HG03520 (cell line): Measurements from ENCODE around the gene OR10A5.
"Not testable (repeated sequence)": the region's sequence is repeated elsewhere in the genome, so short reads cannot be mapped to it uniquely, and the experiment has no call there.

Experiments used
- ATAC-seq: cut with Tn5 transposase; IDR thresholded peaks from one replicate; pipeline ENCODE4 v1.9.1; 2021; ENCODE audit warnings: mild to moderate bottlenecking, moderate library complexity; ENCODE audit not compliant: unreplicated experiment

The OR10A5 gene

GRCh38 chr11:6875761-6876160 is 30.3 kb downstream of the OR10A5 start:
- ATAC-seq: no peak

GRCh38 chr11:6876325-6876724 is 30.8 kb downstream of the OR10A5 start, which contains the start of gene OR10A4:
Gene OR10A4 (plus strand): TSS chr11:6876625. CDS start chr11:6876648, 23 bp downstream.
- no peak for ATAC-seq

DNA sequence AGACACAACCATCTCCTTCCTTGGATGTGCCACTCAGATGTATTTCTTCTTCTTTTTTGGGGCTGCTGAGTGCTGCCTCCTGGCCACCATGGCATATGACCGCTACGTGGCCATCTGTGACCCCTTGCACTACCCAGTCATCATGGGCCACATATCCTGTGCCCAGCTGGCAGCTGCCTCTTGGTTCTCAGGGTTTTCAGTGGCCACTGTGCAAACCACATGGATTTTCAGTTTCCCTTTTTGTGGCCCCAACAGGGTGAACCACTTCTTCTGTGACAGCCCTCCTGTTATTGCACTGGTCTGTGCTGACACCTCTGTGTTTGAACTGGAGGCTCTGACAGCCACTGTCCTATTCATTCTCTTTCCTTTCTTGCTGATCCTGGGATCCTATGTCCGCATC is 31.4 kb downstream of the OR10A5 start:
- ATAC-seq: no peak

DNA sequence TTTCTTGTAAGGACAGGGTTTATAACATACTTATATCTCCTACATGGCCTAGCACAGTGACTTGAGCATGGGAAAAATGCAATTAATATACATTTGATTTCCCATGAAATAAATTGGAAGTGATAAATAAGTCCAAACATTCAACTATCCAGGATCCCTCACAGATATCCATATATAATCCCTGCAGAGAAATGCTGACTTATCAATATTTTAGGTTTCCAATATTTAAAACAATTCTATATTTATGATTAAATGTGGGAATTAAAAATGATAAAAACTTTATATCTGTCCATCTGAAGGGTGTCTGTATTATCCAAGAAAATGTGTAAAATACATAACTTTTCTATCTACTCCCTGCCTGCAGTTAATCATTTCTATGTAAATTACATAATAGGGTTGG is 37.3 kb downstream of the OR10A5 start:
- ATAC-seq: no peak

DNA sequence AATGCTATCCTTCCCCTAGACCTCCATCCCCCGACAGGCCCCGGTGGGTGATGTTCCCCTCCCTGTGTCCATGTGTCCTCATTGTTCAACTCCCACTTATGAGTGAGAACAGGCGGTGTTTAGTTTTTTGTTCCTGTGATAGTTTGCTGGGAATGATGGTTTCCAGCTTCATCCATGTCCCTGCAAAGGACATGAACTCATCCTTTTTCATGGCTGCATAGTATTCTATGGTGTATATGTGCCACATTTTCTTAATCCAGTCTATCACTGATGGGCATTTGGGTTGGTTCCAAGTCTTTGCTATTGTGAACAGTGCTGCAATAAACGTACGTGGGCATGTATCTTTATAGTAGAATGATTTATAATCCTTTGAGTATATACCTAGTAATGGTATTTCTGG is 42.2 kb downstream of the OR10A5 start:
- not testable (repeated sequence) for ATAC-seq

DNA sequence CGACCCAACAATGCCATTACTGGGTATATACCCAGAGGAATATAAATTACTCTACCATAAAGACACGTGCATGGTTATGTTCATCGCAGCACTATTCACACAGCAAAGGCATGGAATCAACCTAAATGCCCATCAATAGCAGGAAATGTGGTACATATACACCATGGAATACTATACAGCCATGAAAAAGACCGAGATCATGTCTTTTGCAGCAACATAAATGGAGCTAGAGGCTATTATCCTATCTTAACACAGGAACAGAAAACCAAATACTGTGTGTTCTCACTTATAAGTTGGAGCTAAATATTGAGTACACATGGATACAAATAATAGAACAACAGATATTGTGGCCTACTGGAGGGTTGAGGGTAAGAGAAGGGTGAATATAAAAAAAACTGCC is 43.3 kb downstream of the OR10A5 start:
- ATAC-seq: no peak

DNA sequence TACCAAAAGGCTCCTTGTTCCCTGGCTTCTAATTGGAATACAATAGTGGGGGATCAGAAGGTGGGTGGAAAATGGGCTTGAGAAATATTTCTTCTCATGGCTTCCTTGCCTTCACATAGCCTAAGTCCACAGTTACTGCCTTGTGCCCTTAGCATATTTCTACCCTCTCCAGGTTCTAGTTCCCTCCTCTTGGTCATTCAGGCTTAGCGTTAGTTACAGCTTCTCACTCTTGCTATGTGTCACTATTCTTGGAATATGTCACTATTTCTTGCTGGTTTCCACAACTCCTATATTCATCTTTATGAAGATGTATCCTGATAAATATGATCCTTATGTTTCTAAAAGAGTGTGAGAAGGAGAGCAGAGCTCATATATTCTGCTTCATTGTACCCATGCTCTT is 44.4 kb downstream of the OR10A5 start:
- no peak for ATAC-seq

- ATAC-seq: no peak
Observed at GRCh38 chr11:6892400-6892799, 46.9 kb downstream of the OR10A5 start, which contains the start of gene OR2D2. Gene OR2D2 (minus strand): TSS chr11:6892500. CDS start chr11:6892500, 0 bp downstream.

DNA sequence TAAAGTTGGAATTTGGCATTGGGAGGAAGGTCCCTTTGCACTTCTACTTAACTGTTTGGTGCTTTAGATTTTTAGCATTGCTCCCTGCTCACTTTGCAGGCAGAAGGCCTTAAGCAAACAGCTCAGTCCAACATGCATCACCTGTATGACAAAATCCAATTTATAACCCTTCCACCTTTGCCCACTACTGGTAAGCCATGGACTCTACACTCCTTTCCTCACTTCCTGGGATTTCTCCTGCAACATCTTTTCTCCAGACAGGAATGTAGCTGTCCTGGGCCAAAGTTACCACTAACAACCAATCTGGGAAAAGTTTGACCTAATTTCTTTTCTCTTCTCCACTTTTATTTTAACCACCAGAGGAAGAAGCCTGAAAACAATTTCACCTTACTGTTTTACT is 48.6 kb downstream of the OR10A5 start:
- no peak for ATAC-seq

GRCh38 chr11:6895010-6895409 is 49.5 kb downstream of the OR10A5 start:
- ATAC-seq: peak; percentile 91
